Endothelial cell of umbilical vein (primary cell): ENCODE measurements around the gene DZIP1. TPM values are rescaled to one million over a fixed set of nuclear protein-coding genes. Genes with fewer than 3 reads are reported as not detected.

Source experiments
- BruUV-seq: library from RNA; stranded (reverse); fragments of 400-500 nt; replicated peaks from 2 replicates; lab custom pipeline; 2021; lab: Mats Ljungman, UMichigan
- CTCF ChIA-PET: fragments of 300-600, 350-600 bp; sonication (Branson Sonifier 250); formaldehyde crosslinking; loops from one replicate; lab custom pipeline; 2021; ENCODE audit warnings: antibody characterized with exemption, inconsistent platforms; lab: Charles Lee
- POLR2A ChIA-PET: fragments of 300-600, 350-600 bp; sonication (Branson Sonifier 250); formaldehyde crosslinking; loops from one replicate; lab custom pipeline; 2021; ENCODE audit warnings: antibody characterized with exemption, inconsistent platforms; lab: Charles Lee
- DNase-seq: peaks from one replicate; pipeline ENCODE4 v3.0.0-alpha.2; 2011; ENCODE audit warnings: low read depth, low spot score
- FAIRE-seq: peaks from 2 replicates; lab custom pipeline; 2011; peaks lifted over from hg19 to GRCh38; lab: Jason Lieb, UNC
- H2AFZ ChIP-seq: 2 replicates; pipeline ENCODE4 v1.6.0; 2012; ENCODE audit warnings: low read depth, low read length, control low read depth, inconsistent platforms
- H3K27ac ChIP-seq: 2 replicates; pipeline ENCODE4 v1.5.1; 2011; ENCODE audit warnings: low read depth, mild to moderate bottlenecking, control low read depth, low read length, moderate library complexity; ENCODE audit not compliant: insufficient read depth
- H3K27me3 ChIP-seq, 2 experiments: 2 replicates each; pipeline versions ENCODE4 v1.6.0 to v1.6.1; 2011; ENCODE audit warnings: low read length in 2 of 2, mixed read lengths in 1 of 2; ENCODE audit not compliant: control insufficient read depth in 2 of 2, insufficient read depth in 2 of 2
- H3K36me3 ChIP-seq, 2 experiments: 2 replicates in 1 of 2; 3 replicates in 1 of 2; pipeline ENCODE4 v1.5.1; 2011; ENCODE audit warnings: low read length in 2 of 2, mild to moderate bottlenecking in 1 of 2, moderate library complexity in 1 of 2; ENCODE audit not compliant: control insufficient read depth in 2 of 2, insufficient read depth in 2 of 2; ENCODE audit errors: extremely low read depth in 1 of 2
- H3K4me1 ChIP-seq: 3 replicates; pipeline ENCODE4 v1.5.1; 2011; ENCODE audit warnings: mild to moderate bottlenecking, low read length; ENCODE audit not compliant: control insufficient read depth, insufficient read depth; ENCODE audit errors: extremely low read depth
- H3K4me2 ChIP-seq: 2 replicates; pipeline ENCODE4 v1.6.1; 2011; ENCODE audit warnings: low read length, control low read depth, mixed read lengths; ENCODE audit not compliant: insufficient read depth
- H3K4me3 ChIP-seq, 3 experiments: fragments of 200-600 bp in 1 of 3; sonication (generic), shearing (Covaris generic) in 1 of 3; replicated peaks in 1 of 3; 2 replicates each; pipeline ENCODE4 v1.5.1; 2011 to 2016; ENCODE audit warnings: control low read depth in 3 of 3, low read length in 3 of 3, mild to moderate bottlenecking in 2 of 3, inconsistent platforms in 1 of 3, low read depth in 1 of 3, moderate library complexity in 1 of 3; ENCODE audit not compliant: insufficient read depth in 1 of 3
- H3K79me2 ChIP-seq: 2 replicates; pipeline ENCODE4 v1.6.0; 2012; ENCODE audit warnings: low read length, inconsistent platforms; ENCODE audit not compliant: control insufficient read depth, insufficient read depth
- H3K9ac ChIP-seq: replicated peaks from 2 replicates; pipeline ENCODE3; 2011; ENCODE audit warnings: low read length, control low read depth; ENCODE audit not compliant: insufficient read depth; ENCODE audit errors: extremely low read depth
- H3K9me1 ChIP-seq: replicated peaks from 3 replicates; pipeline ENCODE4 v1.6.0; 2011; ENCODE audit warnings: mild to moderate bottlenecking, low read length; ENCODE audit not compliant: control insufficient read depth, insufficient read depth; ENCODE audit errors: extremely low read depth
- H3K9me3 ChIP-seq: replicated peaks from 2 replicates; pipeline ENCODE4 v1.5.1; 2012; ENCODE audit warnings: low read length, inconsistent platforms; ENCODE audit not compliant: control insufficient read depth, insufficient read depth
- H4K20me1 ChIP-seq: replicated peaks from 2 replicates; pipeline ENCODE3; 2011; ENCODE audit warnings: mild to moderate bottlenecking, low read length; ENCODE audit not compliant: control insufficient read depth, insufficient read depth; ENCODE audit errors: extremely low read depth
- EZH2 ChIP-seq: IDR thresholded peaks from 2 replicates; pipeline ENCODE4 v1.6.1; 2012; ENCODE audit warnings: borderline replicate concordance, low read depth, mild to moderate bottlenecking, moderate library complexity, low read length, inconsistent platforms; ENCODE audit not compliant: severe bottlenecking
- FOS ChIP-seq: IDR thresholded peaks from 2 replicates; pipeline ENCODE4 v1.6.1; 2011; ENCODE audit warnings: mild to moderate bottlenecking, low read length, moderate library complexity, borderline replicate concordance; ENCODE audit not compliant: insufficient read depth
- GATA2 ChIP-seq: IDR thresholded peaks from 2 replicates; pipeline ENCODE4 v1.7.0; 2011; ENCODE audit warnings: low read depth, mild to moderate bottlenecking, moderate library complexity, mixed read lengths, low read length; ENCODE audit not compliant: insufficient read length, insufficient read depth
- JUN ChIP-seq: IDR thresholded peaks from 2 replicates; pipeline ENCODE4 v1.6.1; 2011; ENCODE audit warnings: borderline replicate concordance, low read depth; ENCODE audit not compliant: insufficient read length, insufficient read depth
- MAX ChIP-seq: IDR thresholded peaks from 2 replicates; pipeline ENCODE4 v1.6.1; 2011; ENCODE audit not compliant: insufficient read depth, insufficient read length
- MYC ChIP-seq: IDR thresholded peaks from one replicate; pipeline ENCODE4 v1.6.1; 2011; ENCODE audit warnings: mild to moderate bottlenecking, low read depth, low read length
- POLR2A ChIP-seq: IDR thresholded peaks from 2 replicates; pipeline ENCODE4 v1.6.1; 2012; ENCODE audit warnings: low read depth, mild to moderate bottlenecking, control low read depth, low read length
- POLR2AphosphoS5 ChIP-seq: IDR thresholded peaks from 2 replicates; pipeline ENCODE4 v1.6.1; 2012; ENCODE audit warnings: low read depth, mild to moderate bottlenecking, control low read depth, low read length, moderate library complexity; ENCODE audit not compliant: insufficient read depth
- dilution Hi-C: fragments of 300-500 bp; cut with MboI; formaldehyde crosslinking; loops from one replicate; pipeline ENCODE4 v1.15.0; 2019; ENCODE audit warnings: low sequenced_read_pairs; ENCODE audit not compliant: extremely low pct_ligation_motif_present
- intact Hi-C: fragments of 100-400 bp; cut with micrococcal nuclease; formaldehyde crosslinking; loops from one replicate; pipeline ENCODE4 v1.10.0; 2022
- polyA plus RNA-seq, 4 experiments: library from polyadenylated mRNA; depleted of rRNA in 3 of 4; stranded (reverse) in 3 of 4; unstranded in 1 of 4; fragments of >200 nt; gene quantifications; 2 replicates each; pipeline versions ENCODE4 v1.2.1 to v1.2.3, GENCODE V29; 2011 to 2012; ENCODE audit warnings: missing spikeins in 1 of 4
- total RNA-seq: library from RNA; stranded (reverse); gene quantifications from 2 replicates; pipeline ENCODE4 v1.2.3, GENCODE V29; 2021
- TF ChIP-seq, protein P1 (sequence below), 2 donors: IDR thresholded peaks; 1 replicate in 1 of 2; 2 replicates in 1 of 2; pipeline ENCODE4 v1.5.1; 2011; ENCODE audit warnings: low read length in 2 of 2, mild to moderate bottlenecking in 2 of 2, moderate library complexity in 2 of 2, control low read depth in 1 of 2, inconsistent platforms in 1 of 2, low read depth in 1 of 2; ENCODE audit not compliant: insufficient read depth in 1 of 2; ENCODE audit errors: extremely low read depth in 1 of 2

The DZIP1 gene
- total and polyA plus RNA-seq, 2 donors (not counting 3 experiments of a cell fraction or from before 2014, with no cell fraction given): 8.6 to 32.1 TPM

DNA sequence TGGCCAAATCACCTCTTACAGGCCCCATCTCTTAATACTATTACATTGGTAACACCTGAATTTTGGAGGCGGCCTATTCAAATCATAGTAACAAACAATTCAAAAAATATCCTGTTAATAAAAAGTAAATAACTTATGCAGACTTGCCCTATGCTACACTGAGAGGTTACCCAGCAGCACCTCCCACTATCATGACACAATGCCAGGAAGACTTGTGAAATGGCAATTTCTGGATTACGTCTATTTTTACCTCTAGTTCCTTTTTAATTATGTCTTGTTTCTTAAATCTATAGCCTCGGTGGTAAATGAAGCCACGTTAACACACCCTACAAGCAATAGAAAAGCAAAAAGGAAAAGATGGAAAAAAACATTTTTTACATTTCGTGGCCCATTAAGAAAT lies 6.2 kb upstream of the DZIP1 start:
- no peak overlapping the region for H3K4me2 ChIP-seq
- H3K27ac ChIP-seq: no peak overlapping the region
- peaks cover 2% of the 10 kb centered on the region in 2 experiments for H3K27me3 ChIP-seq
- POLR2A ChIA-PET: no interaction called here
- FAIRE-seq (no peak), DNase-seq (no peak)
- H4K20me1 ChIP-seq: no peaks in the 10 kb centered on the region
- TF ChIP-seq, protein P1, sequence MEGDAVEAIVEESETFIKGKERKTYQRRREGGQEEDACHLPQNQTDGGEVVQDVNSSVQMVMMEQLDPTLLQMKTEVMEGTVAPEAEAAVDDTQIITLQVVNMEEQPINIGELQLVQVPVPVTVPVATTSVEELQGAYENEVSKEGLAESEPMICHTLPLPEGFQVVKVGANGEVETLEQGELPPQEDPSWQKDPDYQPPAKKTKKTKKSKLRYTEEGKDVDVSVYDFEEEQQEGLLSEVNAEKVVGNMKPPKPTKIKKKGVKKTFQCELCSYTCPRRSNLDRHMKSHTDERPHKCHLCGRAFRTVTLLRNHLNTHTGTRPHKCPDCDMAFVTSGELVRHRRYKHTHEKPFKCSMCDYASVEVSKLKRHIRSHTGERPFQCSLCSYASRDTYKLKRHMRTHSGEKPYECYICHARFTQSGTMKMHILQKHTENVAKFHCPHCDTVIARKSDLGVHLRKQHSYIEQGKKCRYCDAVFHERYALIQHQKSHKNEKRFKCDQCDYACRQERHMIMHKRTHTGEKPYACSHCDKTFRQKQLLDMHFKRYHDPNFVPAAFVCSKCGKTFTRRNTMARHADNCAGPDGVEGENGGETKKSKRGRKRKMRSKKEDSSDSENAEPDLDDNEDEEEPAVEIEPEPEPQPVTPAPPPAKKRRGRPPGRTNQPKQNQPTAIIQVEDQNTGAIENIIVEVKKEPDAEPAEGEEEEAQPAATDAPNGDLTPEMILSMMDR (IDR thresholded peaks at IDR 0.05; ENCODE audit: extremely low read depth in 1 of 2, insufficient read depth in 1 of 2, low read depth in 1 of 2, low read length in 2 of 2): no peak
- no peak for TF ChIP-seq EZH2
- TF ChIP-seq FOS: no peak
- no peak for TF ChIP-seq MAX
- dilution Hi-C loops: no loop called here
- no peak overlapping the region for H3K4me3 ChIP-seq
- CTCF ChIA-PET: interaction anchor here (0.8 to 1.7 kb wide), 2 partner anchors 10 to 27 kb away, joined by 4 read pairs; no protein-coding TSS in a partner anchor
- no peaks in the 10 kb centered on the region for H3K4me1 ChIP-seq
- no peaks in the 10 kb centered on the region for H3K36me3 ChIP-seq
- no peaks in the 10 kb centered on the region for H3K9me3 ChIP-seq
- H2AFZ ChIP-seq: no peak overlapping the region
- no peaks in the 10 kb centered on the region for H3K79me2 ChIP-seq
- intact Hi-C loops: no loop called here
- H3K9ac ChIP-seq: no peak overlapping the region
- H3K9me1 ChIP-seq: no peaks in the 10 kb centered on the region
- no TSS peak for BruUV-seq

DNA sequence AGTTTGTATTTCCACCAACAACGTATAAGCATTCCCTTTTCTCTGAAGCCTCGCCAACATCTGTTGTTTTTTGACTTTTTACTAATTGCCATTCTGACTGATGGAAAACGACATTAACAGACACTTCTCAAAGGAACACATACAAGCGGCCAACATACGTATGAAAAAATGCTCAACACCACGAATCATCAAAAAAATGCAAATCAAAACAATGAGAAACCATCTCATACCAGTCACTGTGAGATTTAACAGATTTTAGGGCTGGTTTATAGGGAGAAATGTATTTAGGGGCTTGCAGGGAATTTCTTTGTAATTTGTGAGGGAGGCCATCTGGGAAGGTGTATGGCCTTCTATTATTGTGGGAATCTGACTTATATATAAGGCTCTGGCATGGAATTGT lies 2.8 kb upstream of the DZIP1 start:
- POLR2A ChIA-PET: no interaction called here
- no peaks in the 10 kb centered on the region for H3K9me1 ChIP-seq
- H3K9me3 ChIP-seq: no peaks in the 10 kb centered on the region
- H3K4me2 ChIP-seq: no peak overlapping the region
- peaks cover 15% of the 10 kb centered on the region for H3K79me2 ChIP-seq
- no peak overlapping the region for H3K9ac ChIP-seq
- DNase-seq: no peak
- CTCF ChIA-PET: interaction anchor here (1.0 to 1.7 kb wide), 2 partner anchors 23 to 186 kb away, joined by 3 to 4 read pairs; no protein-coding TSS in a partner anchor
- dilution Hi-C loops: no loop called here
- H4K20me1 ChIP-seq: no peaks in the 10 kb centered on the region
- no peak overlapping the region for H3K4me3 ChIP-seq
- H2AFZ ChIP-seq: no peak overlapping the region
- no peak for FAIRE-seq
- no TSS peak for BruUV-seq
- no peak for TF ChIP-seq FOS
- TF ChIP-seq, protein P1 (IDR thresholded peaks at IDR 0.05; ENCODE audit: extremely low read depth in 1 of 2, insufficient read depth in 1 of 2, low read depth in 1 of 2, low read length in 2 of 2): no peak
- no peak for TF ChIP-seq MAX
- TF ChIP-seq EZH2: no peak
- TF ChIP-seq POLR2AphosphoS5: no peak
- no peak for TF ChIP-seq JUN
- TF ChIP-seq GATA2: no peak
- no peak for TF ChIP-seq MYC
- no peak for TF ChIP-seq POLR2A
- H3K27me3 ChIP-seq: peaks cover 0 to 2% of the 10 kb centered on the region in 2 experiments
- H3K27ac ChIP-seq: no peak overlapping the region
- no peaks in the 10 kb centered on the region for H3K36me3 ChIP-seq
- peaks cover 17% of the 10 kb centered on the region for H3K4me1 ChIP-seq
- intact Hi-C loops: no loop called here
